HG03066 (cell line): Measurements from ENCODE around the gene CEP89.
"Not testable (repeated sequence)": the region's sequence is repeated elsewhere in the genome, so short reads cannot be mapped to it uniquely, and the experiment has no call there.

Source experiments
- ATAC-seq: cut with Tn5 transposase; IDR thresholded peaks from one replicate; pipeline ENCODE4 v1.9.1; 2021; ENCODE audit warnings: low read depth; ENCODE audit not compliant: unreplicated experiment

CEP89 gene

GRCh38 chr19:32896516-32897214 is 75.1 kb downstream of the CEP89 start:
- ATAC-seq = no peak

DNA sequence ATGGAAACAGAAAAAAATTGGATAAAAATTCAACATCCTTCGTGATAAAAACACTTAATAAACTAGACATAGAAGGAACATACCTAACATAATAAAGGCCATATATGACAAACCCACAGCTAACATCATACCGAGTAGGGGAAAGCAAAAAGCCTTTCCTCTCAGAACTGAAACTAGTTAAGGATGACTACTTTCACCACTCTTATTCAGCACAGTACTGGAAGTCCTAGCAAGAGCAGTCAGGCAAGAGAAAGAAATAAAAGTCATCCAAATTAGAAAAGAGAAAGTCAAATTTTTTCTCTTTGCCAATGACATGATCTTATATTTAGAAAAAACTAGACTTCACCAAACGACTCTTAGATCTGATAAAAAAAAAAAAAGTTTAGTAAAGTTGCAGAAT is 76.4 kb downstream of the CEP89 start:
- no peak for ATAC-seq

- ATAC-seq = no peak
Observed at GRCh38 chr19:32891609-32892008, 80.1 kb downstream of the CEP89 start.

GRCh38 chr19:32890841-32891240 is 80.9 kb downstream of the CEP89 start:
- no peak for ATAC-seq

- ATAC-seq = no peak
Observed at GRCh38 chr19:32890326-32890725, 81.4 kb downstream of the CEP89 start.

DNA sequence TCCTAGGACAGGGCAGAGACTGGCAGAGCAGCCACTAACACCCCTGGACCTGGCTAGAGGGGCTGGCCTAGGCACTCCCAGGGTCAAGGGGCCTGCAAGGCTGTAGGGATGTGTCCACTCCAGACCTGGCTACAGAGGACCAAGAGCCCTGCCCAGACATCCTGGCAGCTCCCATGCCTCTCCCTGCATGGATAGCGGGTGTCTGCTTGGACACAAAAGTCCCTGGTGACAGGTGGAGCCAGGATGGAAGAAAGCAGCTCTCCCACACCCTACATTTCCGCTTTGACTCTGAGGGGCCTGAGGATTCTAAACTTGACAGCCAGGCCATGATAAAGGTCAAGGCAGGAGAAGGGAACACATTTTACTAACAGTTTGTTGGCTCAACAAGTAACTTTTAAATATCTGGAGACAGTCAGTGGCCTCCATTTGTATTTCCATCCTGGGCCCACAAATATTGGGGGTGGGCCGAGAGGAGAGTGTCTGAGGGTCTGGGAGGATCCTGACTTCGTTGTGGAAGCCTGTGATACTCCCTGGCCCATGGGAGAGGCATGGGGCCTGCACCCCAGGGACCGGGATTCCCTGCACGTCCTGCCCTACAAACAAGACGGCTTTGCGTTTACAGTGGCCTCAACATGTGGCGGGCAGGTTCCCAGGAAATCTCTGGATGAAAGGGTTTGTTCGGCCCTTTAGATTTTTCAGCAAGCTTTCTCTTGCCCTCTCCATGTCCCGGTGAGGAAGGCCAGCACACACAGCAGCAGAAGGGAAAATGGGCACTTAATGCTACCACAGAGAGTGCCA is 82.4 kb downstream of the CEP89 start:
- no peak for ATAC-seq

- no peak for ATAC-seq
Observed at GRCh38 chr19:32887572-32888215, 84.1 kb downstream of the CEP89 start.

GRCh38 chr19:32886241-32886640 is 85.5 kb downstream of the CEP89 start:
- no peak for ATAC-seq

GRCh38 chr19:32885255-32885654 is 86.5 kb downstream of the CEP89 start:
- ATAC-seq = not testable (repeated sequence)

DNA sequence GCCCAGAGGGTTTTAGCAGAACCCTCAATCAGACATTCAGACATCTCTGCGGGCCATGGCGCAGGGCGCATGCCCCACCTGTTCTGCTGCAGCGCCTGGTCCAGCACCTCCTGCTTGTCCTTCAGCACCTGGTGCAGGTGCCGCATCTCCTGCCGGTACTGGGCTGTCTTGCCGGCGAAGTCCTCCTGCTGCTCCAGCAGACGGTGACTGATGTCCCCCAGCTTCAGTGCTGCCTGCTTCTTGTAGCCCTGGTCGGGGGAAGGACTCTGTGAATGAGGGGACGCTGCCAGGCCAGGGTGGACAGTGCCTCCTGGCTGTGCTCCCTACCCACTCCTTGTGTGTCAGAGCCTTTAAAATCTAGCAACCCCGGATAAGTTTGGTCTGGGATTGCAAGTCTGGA is 90.0 kb downstream of the CEP89 start:
- ATAC-seq = no peak

- ATAC-seq = no peak
Observed at GRCh38 chr19:32880622-32881021, 91.1 kb downstream of the CEP89 start.

- no peak for ATAC-seq
Observed at GRCh38 chr19:32879741-32880140, 92.0 kb downstream of the CEP89 start.

GRCh38 chr19:32878988-32879387 is 92.8 kb downstream of the CEP89 start:
- ATAC-seq = no peak

- ATAC-seq = no peak
Observed at GRCh38 chr19:32877977-32878745, 93.6 kb downstream of the CEP89 start.

- ATAC-seq = no peak
Observed at GRCh38 chr19:32877323-32877912, 94.3 kb downstream of the CEP89 start.

GRCh38 chr19:32876919-32877285 is 94.9 kb downstream of the CEP89 start:
- no peak for ATAC-seq

DNA sequence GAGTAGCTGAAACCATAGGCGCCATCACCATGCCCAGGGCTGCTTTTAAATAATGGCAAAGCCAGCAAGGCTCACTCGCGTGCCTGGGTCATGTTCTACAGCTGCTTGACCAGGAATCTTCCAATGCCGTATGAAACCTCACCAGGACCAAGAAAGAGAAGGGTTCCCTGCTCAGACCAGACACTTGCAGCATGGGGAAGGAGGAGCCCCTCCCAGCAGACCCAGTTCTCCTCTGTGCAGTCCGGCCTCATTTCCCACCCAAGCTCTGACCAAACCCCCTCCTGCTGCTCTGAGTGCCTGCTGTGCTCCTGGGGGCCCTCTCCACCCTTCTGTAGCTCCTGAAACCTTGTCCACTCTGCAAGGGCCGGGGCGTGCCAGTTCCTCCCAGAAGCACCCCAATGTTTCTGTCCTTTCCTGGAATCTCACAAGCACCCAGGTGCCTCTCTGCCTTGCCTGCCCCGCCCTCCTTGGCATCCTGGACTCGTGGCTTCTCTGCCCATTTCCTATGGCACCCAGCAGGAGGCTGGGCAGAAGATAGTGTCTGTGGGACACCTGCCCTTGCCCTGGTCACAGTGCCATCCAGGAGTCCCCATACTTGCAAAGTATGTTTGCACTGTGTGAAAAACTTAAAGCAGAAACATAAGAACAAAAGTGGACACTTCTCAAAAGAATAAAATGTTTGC is 95.4 kb downstream of the CEP89 start:
- no peak for ATAC-seq

- no peak for ATAC-seq
Observed at GRCh38 chr19:32875428-32875827, 96.3 kb downstream of the CEP89 start.

DNA sequence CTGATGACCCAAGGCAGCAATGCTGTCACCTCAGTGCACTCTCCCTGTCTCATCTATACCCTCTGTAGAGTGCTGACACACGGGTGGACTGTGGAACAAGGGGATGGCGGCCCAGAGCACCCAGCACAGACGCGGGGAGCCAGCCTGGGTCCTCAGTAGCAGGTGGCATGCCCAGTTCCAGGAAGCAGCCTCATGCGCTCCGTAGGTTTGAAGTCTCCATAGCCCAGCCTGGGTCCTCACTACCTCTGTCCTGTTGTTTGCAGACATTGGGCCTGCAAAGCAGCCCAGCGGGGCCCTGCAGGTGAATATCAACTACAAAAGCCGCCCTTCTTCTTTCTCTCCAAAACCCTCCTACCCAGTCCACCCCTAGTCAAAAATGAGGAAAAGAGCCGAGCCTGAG is 97.2 kb downstream of the CEP89 start:
- ATAC-seq = no peak
